Activated CD4-positive, alpha-beta T cell treated with anti-CD3 and anti-CD28 coated beads, Interleukin-2, amount 50 U/mL, for 1 hour (primary cell): ENCODE data around the gene CENPP.
"Not testable (repeated sequence)": the region's sequence is repeated elsewhere in the genome, so short reads cannot be mapped to it uniquely, and the experiment has no call there.

Source experiments
- DNase-seq: peaks from one replicate; pipeline ENCODE4 v3.0.0-alpha.2; 2020

Gene CENPP

DNA sequence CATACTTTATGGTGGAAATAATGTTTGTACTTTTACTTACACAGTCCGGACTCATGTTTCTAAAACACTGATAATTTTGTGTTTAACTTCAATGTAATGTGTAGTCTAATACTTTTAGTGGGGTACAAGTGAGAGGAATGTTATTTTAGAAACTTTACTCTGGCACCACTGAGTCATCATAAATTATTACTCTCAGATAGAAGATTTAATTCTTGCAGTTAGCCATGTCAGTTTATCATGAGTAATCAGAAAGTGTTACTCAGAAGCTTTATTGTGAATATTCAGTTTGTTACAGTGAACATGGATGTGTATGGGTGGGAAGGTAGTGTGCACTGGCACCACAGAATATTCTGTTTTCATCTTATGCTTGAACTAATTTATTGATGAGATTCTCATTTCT is 58.6 kb downstream of the CENPP start:
- no peak for DNase-seq

DNA sequence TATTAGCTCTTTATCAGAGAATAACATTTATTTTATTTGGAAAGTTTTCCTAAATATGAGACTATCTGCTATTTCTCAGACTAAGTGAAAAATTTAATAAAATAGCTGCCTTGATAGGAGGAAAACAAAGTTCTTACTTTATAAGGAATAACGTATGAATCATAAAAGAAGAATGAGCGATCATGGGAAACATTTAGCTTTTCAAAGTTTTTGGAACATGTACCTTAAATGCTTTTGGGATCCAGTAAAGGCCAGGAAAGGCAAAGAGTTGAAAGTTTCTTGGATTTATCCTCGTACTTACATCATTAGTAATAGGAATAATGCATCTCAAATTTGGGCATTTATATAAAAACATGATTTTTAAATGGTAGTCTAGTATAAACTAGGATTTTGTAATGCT is 59.2 kb downstream of the CENPP start:
- no peak for DNase-seq

DNA sequence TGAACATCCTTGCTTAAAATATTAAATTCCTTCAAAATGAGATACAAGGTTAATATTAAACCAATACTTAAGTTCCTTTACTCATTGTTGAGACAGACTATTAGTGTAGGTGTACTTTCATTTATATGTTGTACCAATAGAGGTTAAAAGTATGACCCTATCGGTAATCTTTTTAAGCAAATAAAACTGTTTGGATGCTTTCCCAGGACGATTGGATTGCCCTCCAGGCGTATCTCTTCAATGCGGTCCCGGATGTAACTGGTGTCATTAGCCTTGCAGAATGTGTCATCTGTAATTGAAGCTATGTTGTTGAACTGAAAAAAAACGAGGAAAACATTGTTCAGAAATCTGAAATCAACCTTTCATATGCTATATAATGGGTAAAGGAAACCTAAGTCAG is 59.7 kb downstream of the CENPP start:
- no peak for DNase-seq

DNA sequence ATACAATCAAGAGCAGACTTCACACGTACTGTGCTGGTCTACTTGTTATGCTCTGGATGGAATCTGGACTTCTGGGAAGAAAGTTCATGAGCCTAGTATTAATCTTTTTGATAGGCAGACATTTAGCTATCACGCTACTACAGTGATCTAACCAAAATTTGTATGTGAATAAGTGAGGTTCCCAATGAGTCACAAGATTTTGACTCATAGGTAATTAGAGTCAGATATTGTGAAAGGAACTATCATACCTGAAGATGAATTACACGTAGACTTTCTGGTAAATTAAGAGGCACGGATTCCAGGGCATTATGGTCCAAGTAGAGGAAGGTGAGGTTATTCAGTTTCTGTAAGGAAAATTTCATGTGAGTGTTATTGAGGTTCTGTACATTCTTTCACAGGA is 60.2 kb downstream of the CENPP start:
- DNase-seq: no peak

DNA sequence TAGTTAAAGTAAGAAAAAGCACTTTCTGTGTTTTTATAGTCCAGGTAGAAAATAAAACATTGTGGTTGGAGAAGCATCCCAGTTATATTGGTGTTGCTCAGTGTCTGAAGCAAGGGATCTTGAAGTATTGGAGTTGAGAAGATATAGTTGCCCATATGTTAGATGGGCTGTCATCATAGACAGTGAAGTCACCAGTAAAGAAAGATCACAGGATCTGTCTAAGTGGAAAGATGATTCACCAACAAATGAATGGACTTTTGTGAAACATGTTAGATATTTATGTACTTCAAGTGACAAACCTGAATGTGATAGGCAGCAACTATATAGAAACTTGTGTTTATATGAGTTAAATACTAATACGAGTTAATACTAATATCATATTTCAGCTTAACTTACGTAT is 66.9 kb downstream of the CENPP start:
- DNase-seq: no peak

DNA sequence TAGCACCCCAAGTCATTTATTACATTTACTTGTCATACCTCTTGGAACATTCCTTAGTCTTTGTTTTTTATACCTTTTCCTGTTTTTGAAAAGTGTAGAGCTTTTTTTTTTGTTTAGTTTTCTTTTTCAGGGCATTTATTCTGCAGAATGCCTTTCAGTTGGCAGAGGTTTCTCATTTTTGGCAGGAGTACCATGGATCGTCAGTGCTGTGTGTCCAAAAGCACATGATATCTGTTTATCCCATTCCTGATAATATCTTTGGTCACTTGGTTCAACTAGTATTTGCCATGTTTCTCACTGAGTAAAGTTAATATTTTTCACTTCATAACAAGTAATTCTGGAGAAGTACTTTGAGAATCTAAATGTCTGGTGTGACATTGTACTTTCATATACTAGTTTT is 67.9 kb downstream of the CENPP start:
- no peak for DNase-seq

DNA sequence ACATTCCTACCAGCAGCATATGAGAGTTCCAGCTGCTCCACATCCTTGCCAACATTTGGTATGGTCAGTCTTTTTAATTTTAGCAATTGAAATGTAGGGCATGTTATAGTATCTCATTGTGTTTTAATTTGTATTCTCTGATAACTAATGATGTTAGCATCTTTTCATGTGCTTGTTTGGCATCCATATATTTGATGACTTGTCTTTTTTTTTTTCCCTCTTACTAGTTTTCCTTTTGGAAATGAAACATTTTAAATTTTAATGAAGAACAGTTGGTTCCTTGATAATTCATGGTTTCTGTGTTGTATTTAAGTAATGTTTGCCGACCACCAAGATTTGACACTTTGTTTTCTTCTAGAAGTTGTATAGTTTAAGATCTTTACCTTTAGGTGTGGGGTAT is 69.9 kb downstream of the CENPP start:
- DNase-seq: no peak

DNA sequence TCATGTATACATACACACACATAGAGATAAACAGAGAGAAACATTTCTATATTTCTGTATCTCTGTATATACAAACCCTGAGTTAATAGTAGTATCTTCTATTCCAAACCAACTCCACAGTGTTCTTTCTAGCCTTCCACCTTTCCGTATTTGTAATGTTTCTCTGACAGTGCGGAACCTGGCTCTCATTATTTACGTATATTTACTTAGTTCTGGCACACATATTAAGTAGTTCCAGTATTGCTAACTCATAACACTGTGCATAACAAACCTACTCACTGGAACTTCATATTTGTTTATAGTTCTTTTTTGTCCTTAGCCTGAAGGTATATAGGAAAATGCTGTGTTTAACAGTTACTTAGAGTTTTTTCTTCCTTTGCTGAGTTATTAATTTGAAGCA is 72.1 kb downstream of the CENPP start:
- DNase-seq: no peak

DNA sequence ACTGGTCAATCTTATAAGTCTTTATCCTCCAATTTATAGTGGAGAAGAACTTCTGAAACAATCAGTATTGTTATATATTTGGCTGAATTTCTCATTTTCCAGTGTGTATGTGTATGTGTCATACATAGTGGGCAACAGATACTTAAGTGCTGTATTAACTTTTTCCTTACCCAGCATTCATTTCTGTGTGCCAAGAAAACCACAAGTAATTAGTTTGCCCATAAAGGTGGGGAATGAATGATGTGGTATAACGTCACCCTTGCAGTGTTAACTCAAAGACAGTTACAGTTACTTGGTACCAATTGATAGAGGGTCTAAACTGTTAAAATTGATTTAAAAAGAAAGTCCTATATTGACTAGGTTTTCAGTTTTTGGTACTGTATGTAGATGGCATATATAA is 76.6 kb downstream of the CENPP start:
- DNase-seq: no peak

DNA sequence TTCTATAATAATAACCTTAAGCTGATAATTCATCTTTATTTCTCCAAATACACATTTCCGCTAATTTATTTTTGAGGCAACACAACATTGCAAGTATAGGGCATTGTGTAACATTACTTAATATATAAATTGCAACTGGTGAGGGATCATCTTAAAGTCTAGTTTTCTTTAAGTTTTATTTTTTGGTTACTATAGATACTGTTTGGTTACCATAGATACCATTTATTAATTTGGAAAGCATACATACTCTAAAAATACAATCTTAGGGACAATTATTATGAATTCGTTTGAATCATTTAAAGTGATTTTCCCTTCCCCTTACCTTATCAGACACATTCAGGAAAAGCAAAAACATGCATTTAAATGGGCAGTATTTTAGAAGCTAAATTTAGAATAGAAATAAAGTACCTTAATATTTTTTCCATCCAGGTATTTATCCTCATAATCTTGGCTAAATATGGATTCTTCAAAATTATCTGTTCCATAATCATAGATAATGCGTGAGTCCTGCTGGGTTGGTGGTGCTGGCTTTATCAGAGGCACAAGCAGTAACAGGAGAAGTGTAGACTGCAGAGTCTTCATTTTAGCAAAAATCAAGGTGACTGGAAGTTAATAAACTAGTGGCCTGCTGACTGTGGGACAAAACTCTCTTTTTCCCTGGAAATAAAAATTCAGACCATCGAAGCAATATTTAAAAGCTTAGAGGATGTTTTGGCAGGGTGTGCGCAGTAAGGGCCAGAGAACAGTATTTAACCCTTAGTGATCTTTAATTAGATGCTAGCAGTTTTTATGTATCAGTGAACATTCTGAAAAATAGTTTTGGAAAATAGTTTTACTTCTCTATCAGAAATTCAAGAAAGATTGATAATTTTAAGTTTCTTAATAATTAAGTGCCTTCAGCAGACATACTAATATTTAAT is 77.3 kb downstream of the CENPP start:
- no peak for DNase-seq

DNA sequence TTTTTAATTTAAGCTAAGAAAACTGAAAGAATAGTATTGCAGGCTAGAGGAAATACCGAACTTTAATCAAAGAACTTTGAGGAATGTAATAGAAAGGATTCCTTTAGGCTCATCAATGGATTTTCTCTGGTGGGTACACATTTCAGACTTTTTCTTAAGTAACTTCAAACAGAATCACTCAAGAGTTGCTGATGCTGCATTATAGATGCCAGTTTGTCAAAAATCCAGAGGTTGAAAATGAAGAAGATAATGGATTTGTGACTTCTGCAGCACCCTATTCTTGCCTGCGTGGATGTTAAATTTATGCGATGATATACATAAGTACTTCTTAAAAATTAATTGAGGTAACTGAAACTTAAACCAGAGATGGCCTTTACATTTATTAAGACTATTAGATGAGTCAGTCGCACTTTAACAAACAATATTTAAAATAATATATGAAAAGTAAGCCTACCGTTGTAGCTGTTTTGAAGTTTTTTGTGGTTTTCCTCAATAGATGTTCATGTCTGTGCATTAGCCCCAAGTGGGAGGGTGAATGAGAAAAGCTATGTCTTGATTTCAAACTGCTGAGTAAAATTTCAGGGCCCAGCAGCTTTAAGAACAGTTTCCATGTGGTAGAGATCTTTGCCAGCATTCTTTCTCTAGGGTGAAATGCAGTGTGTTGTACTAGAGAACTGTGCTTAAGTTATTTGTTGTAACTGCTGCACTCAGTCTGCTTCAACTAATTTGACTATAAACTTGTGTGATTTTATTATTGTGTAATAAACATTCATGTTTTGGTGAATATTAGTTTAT is 78.5 kb downstream of the CENPP start, which contains the start of gene OGN:
OGN (minus strand) TSS at position 537 of the 795 bp plus-strand sequence. CDS start 1,171 bp downstream, outside the sequence.
- no peak for DNase-seq

DNA sequence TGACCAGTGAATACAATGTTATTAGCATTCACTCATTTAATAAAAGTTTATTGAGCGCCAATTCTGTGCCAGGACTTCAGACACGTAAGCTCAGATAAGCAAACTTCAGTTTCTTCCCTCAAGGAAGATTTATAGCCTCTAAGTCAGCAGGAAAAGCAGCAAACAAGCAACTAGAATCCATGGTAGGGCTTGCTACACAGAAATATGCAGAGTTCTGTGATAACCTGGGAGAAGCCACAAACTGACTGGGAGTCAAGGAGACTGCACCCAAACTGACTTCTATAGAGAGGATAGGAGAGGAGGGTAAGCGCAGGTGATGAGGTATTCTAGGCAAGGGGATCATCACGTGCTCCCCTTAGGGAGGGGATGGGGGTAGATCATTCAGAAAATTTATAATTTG is 80.1 kb downstream of the CENPP start:
- DNase-seq: no peak

DNA sequence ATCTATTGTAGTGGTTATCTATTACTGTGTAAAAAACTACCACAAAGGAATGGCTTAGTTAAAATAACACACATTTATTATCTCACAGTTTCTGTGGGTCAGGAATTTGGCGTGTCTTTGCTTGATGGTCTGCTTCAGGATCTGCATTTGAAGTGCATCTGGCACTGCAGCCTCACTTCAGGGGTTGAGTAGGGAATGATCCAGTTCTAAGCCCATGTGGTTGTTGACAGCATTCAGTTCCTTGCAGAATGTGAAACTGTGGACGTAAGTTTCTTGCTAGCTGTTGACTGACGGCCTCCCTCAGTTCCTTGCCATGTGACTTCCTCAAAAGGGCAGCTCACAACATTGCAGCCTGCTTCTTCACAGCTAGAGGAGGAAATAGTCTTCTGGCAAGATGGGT is 80.7 kb downstream of the CENPP start:
- DNase-seq: peak; percentile 11

DNA sequence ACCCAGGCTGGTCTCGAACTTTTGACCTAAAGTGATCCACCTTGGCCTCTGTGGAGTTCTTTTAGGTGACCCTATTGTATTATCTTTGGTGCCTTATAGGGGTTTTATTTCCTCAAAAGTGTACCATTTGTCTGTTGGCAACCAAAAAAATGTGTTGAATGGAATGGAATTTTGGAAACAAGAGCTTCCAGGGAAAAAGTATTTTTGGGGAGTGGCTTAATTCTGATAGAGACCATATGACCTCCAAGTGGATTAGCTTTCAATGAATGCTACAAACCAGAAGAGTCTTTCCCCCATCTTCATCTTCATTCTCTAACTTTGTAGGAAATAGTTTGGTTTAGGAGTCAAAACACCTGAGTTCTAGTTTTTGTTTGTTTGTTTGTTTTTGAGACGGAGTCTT is 82.1 kb downstream of the CENPP start:
- no peak for DNase-seq

DNA sequence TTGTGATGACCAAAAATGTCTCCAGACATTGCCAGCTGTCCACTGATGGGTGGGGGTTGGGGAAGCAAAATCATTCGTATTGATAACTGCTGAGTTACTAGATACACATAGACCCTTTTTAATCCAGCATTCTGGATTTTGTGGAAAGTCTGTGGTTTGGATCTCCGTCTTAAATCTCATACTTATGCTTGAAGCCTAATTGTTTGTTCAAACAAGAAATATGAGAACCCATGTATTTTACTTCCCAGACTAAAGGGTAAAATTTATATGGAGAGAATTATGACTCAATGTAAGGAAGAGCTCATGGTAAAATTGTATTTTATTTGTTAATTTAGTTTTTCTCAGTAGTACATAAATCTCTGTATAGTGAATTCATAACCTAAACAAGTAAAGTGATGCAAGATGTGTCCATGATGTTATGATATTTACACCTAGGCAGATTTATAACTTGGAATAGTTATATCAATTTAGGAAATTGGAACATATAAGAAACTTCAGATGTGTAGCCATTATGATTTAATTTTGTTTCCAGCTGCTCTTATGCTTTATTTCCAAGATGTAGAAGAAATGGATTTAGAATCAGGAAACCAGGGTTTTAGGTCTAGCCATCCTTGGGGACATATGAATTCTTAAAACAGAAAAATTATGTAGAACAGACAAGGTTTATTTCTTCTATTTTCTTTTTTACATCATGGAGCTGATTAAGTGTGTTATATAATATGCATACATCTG is 83.2 kb downstream of the CENPP start:
- no peak for DNase-seq

DNA sequence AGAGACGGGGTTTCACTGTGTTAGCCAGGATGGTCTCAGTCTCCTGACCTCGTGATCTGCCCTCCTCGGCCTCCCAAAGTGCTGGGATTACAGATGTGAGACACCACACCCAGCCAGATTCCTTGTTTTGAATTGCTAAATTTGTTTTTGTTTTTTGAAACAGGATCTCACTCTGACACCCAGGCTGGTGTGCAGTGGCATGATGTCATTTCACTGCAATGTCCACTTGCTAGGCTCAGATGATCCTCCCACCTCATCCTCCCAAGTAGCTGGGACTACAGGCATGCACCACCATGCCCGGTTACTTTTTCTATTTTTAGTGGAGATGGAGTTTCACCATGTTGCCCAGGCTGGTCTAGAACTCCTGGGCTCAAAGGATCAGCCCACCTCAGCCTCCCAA is 85.4 kb downstream of the CENPP start:
- not testable (repeated sequence) for DNase-seq

DNA sequence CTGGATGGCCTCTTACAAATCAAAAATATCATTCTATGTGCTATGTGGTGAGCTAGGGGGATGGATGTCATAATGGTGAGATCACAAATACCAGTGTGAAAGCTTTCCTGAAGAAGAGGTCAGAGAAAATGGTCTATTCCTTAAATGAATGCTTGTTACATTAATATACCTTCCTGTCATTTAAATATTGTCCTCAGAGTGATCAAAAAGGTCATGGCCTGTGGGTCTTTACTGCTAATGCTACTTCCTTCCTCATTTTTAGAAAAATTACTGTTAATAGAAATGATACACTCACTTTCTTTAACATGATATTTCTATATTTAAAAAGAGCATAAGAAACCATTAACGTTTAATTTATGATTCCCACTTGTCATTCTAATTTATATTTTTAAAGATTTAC is 88.8 kb downstream of the CENPP start:
- no peak for DNase-seq

DNA sequence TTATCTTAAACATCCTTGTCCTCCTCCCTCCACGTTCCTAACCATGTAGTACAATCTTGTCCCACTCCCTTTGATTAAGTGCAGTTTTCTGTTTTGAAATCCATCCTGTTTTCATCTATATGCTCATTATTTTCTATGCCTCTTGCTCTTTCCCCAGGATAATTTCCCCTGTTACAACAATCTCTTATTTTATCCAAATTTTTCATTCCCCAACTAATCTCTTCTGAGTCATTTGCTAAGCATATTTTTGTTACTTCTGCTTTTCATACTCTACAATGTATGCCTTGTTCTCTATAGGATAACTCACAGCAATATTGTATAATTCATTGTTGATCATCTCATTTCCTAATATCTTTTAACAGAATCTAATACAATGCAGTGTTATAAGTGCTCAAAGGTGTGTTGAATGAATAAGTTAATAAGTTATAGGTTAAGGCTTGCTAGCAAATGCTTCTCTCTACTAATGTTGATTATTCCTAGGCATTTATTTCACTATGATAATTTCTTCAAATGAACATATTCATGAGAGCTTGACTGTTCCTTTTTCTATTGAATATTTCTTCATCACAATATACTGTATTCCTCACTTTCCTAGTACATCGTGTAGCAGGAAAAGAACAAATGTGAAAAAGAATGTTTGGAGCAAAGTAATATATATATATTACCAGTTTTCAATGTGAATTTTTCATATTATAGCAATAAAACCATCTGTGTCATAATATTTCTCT is 97.0 kb downstream of the CENPP start:
- no peak for DNase-seq

DNA sequence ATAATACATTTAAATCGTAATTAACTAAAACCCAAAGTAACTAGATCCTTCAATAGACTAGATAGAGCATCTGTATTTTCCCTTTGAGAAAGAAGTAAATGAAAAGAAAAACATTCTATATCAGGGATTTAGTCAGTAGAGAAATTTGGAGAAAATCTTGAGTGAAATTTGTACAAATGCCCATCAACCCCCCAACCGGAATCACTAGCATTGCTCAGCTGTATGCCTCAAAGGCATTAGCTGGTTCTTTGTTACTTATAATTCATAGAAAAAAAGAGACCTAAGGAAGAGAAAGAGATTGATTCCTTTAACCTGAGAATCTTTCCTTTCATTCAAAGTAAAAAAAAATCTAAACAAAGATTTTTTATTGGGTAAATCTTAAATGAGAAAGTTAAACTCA is 97.9 kb downstream of the CENPP start:
- DNase-seq: no peak

DNA sequence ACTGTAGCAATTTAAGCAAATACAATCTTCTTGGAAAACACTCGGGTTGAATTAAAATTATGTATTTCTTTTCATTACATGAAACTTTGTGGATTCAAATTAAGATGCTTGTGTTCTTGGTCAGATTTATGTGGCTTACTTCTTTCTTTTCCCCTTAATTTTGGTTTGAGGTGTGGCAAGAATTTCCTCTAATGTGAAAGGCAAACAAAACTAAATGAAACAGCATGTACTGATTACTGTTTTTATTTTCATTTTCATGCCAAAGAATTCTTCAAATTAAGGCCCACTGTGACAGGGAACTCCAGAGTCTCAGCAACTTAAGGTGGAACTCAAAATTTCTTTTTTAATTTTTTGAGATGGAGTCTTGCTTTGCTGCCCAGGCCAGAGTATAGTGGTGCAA is 98.6 kb downstream of the CENPP start, which contains the start of gene OMD:
OMD (minus strand) TSS at position 132 of the 400 bp plus-strand sequence. CDS start 6,913 bp downstream, outside the sequence.
- DNase-seq: no peak

DNA sequence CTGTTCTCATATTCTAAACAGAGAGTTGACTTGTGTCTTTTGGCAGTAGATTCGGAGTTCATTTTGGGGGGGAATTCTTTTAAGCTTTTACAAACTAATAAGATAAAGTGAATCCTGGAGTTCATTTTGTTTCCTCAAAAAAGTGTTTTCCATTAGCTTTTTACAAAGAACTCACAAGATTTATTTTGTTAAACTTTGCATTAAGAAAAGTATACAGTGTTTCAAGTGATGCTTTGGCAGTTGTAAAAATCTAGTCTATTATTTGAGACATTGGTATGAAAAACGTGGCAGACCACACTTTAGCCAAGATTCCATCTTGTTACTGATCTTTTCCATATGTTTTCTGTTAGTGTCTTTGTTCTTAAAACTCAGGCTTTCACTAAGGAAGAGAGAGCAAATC is 99.7 kb downstream of the CENPP start:
- DNase-seq: no peak

DNA sequence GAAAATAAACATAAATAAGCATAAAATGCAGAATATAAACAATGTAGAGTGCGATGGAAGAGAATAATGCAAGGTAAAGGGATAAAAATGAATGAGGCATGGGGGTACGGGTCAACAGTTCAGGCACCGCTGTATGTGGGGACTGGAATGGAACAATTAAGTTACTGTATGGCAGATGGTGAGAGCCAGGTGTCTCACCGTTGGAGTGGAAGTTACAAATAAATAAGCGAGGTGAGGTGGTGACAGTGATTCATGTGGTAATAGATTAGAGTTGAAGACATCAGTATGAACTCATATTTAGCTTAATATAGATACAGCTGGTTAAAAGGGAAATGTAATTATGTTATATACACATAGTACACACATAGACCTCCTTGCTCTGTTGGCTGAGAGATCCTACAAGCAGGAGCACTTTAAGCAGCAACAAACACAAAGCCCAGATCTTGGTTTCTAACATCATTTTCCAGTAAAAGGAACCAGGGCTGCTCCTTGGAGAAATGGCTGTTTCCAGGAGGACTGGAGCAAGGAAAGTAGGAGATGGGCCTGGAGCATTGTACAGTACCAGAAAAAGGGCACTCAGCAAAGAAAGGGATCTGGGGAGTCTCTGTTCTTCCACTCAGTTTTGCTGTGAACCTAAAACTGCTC is 100.9 kb downstream of the CENPP start:
- no peak for DNase-seq
